H1 (cell line): ENCODE data around the gene CNDP2.

Experiments
- ATF2 ChIP-seq: IDR thresholded peaks from 2 replicates; pipeline ENCODE4 v1.6.1; 2012; ENCODE audit warnings: low read length, inconsistent platforms
- BRCA1 ChIP-seq: IDR thresholded peaks from 2 replicates; pipeline ENCODE4 v1.6.1; 2012; ENCODE audit warnings: low read depth, low read length, improper control_type of control experiment
- CTCF ChIP-seq, 3 experiments: IDR thresholded peaks; 1 replicate in 2 of 3; 2 replicates in 1 of 3; pipeline versions ENCODE4 v1.5.1 to v1.6.1; 2011; ENCODE audit warnings: low read length in 3 of 3, mild to moderate bottlenecking in 3 of 3, inconsistent platforms in 2 of 3, low read depth in 1 of 3, moderate library complexity in 1 of 3; ENCODE audit not compliant: insufficient read depth in 1 of 3; ENCODE audit errors: control extremely low read depth in 1 of 3
- EZH2 ChIP-seq: fragments of 200-600 bp; sonication (generic); IDR thresholded peaks from 2 replicates; pipeline ENCODE4 v1.7.1; 2012; ENCODE audit warnings: low read depth, mild to moderate bottlenecking, moderate library complexity, low read length, inconsistent platforms; ENCODE audit not compliant: severe bottlenecking
- JUND ChIP-seq: IDR thresholded peaks from 2 replicates; pipeline ENCODE4 v1.6.1; 2011; ENCODE audit warnings: mild to moderate bottlenecking, improper control_type of control experiment, low read length
- MAFK ChIP-seq: IDR thresholded peaks from 2 replicates; pipeline ENCODE4 v1.6.1; 2012; ENCODE audit warnings: low read depth, mild to moderate bottlenecking, improper control_type of control experiment, low read length
- POLR2AphosphoS5 ChIP-seq: IDR thresholded peaks from 2 replicates; pipeline ENCODE4 v1.6.1; 2011; ENCODE audit warnings: low read depth, low read length
- RBBP5 ChIP-seq: IDR thresholded peaks from 2 replicates; pipeline ENCODE4 v1.7.1; 2012; ENCODE audit warnings: low read depth, mild to moderate bottlenecking, inconsistent platforms, low read length, moderate library complexity, borderline replicate concordance
- RNF2 ChIP-seq: fragments of 200-900, 300-1000 bp; sonication (generic); IDR thresholded peaks from 2 replicates; pipeline ENCODE4 v1.7.1; 2016; ENCODE audit warnings: borderline replicate concordance, low read depth, mild to moderate bottlenecking, antibody characterized with exemption, low read length; ENCODE audit not compliant: poor library complexity, severe bottlenecking; ENCODE audit errors: missing control alignments
- SP1 ChIP-seq: IDR thresholded peaks from 2 replicates; pipeline ENCODE4 v1.6.1; 2011; ENCODE audit warnings: low read depth, low read length
- TEAD4 ChIP-seq: IDR thresholded peaks from 2 replicates; pipeline ENCODE4 v1.6.1; 2012; ENCODE audit warnings: low read depth, low read length, inconsistent platforms, mixed read lengths

- TF ChIP-seq POLR2AphosphoS5 = no peak
- no peak for TF ChIP-seq TEAD4
- TF ChIP-seq RBBP5 = no peak
- TF ChIP-seq RNF2 = no peak
- no peak for TF ChIP-seq EZH2
- TF ChIP-seq SP1 = no peak
- TF ChIP-seq BRCA1 = no peak
- TF ChIP-seq JUND = no peak
- TF ChIP-seq CTCF (IDR thresholded peaks at IDR 0.05; ENCODE audit: control extremely low read depth in 1 of 3, insufficient read depth in 1 of 3, low read depth in 1 of 3, low read length in 3 of 3) = no peak
- no peak for TF ChIP-seq MAFK
- TF ChIP-seq ATF2 = no peak
These were observed 10.4 kb downstream of the CNDP2 start for GRCh38 chr18:74506448-74507084.
